ENCODE results near the gene DOK7. TPM values are rescaled to one million over a fixed set of nuclear protein-coding genes. Genes with fewer than 3 reads are reported as not detected.

DOK7 gene
- polyA plus RNA-seq, 3 donors = not detected

- H3K27ac ChIP-seq (ENCODE audit: low read depth in 1 of 2, low read length in 2 of 2) = peak overlapping the region in 1 of 2 donors; percentile 55
- H3K9ac ChIP-seq (ENCODE audit: insufficient read depth, low read length, poor library complexity, severe bottlenecking) = no peak overlapping the region
- no peaks in the 10 kb centered on the region for H3K9me3 ChIP-seq (replicated peaks in 1 of 2; ENCODE audit: control insufficient read depth in 1 of 2, insufficient read depth in 1 of 2, low read length in 2 of 2)
- Mint-ChIP-seq H3K4me1 (peaks cover 10% of the 10 kb centered on the region), H3K27me3 (ENCODE audit: low read depth in 3 of 3) (peaks cover 0 to 8% (median 0%) of the 10 kb centered on the region in 3 donors), H3K36me3 (peaks cover 30 to 34% of the 10 kb centered on the region in 2 donors), H3K9me3 (peaks cover 0 to 3% (median 0%) of the 10 kb centered on the region in 7 donors), H3K4me3 (peak overlapping the region in 1 of 2 donors; percentile 39), H3K27ac (peak overlapping the region; percentile 42 to 83 (median 56))
- H3K36me3 ChIP-seq (replicated peaks in 1 of 2; ENCODE audit: control insufficient read depth in 1 of 2, insufficient read depth in 2 of 2, low read length in 2 of 2) = peaks cover 12 to 18% of the 10 kb centered on the region in 2 donors
- 62% methylated on average over 28 of the region's 37 CpGs for WGBS (ENCODE audit: insufficient coverage)
- peak; percentile 61 to 69 (median 67) for DNase-seq
- H3K4me3 ChIP-seq (replicated peaks in 1 of 3; ENCODE audit: low read depth in 2 of 3, low read length in 3 of 3) = no peak overlapping the region
- intact Hi-C loops (cut with micrococcal nuclease) = no loop called here
- no peak for TF ChIP-seq CTCF (IDR thresholded peaks at IDR 0.05)
- peak overlapping the region; percentile 21 for H3K4me2 ChIP-seq (replicated peaks; ENCODE audit: extremely low read depth, low read length, poor library complexity, severe bottlenecking)
- H2AFZ ChIP-seq (ENCODE audit: insufficient read depth, low read depth, low read length, poor library complexity, severe bottlenecking) = peak overlapping the region; percentile 26
- H3K4me1 ChIP-seq (ENCODE audit: control insufficient read depth in 1 of 2, insufficient read depth in 2 of 2, low read length in 2 of 2) = peaks cover 11 to 13% of the 10 kb centered on the region in 2 donors
- H4K20me1 ChIP-seq (ENCODE audit: insufficient read depth, low read length) = no peaks in the 10 kb centered on the region
- H3K27me3 ChIP-seq (ENCODE audit: control insufficient read depth in 2 of 2, insufficient read depth in 2 of 2, low read length in 2 of 2) = no peaks in the 10 kb centered on the region
- H3K79me2 ChIP-seq (ENCODE audit: insufficient read depth, low read length) = no peaks in the 10 kb centered on the region
Observed at GRCh38 chr4:3414421-3415279, 48.5 kb upstream of the DOK7 start.

- 95% methylated on average over 27 of the region's 33 CpGs for WGBS (ENCODE audit: insufficient coverage)
- H3K79me2 ChIP-seq (ENCODE audit: insufficient read depth, low read length) = no peaks in the 10 kb centered on the region
- no peak overlapping the region for H3K9ac ChIP-seq (ENCODE audit: insufficient read depth, low read length, poor library complexity, severe bottlenecking)
- no peak overlapping the region for H2AFZ ChIP-seq (ENCODE audit: insufficient read depth, low read depth, low read length, poor library complexity, severe bottlenecking)
- intact Hi-C loops (cut with micrococcal nuclease) = no loop called here
- no peak overlapping the region for H3K27ac ChIP-seq (ENCODE audit: low read depth in 1 of 2, low read length in 2 of 2)
- Mint-ChIP-seq H3K9me3 (peaks cover 0 to 3% (median 0%) of the 10 kb centered on the region in 7 donors), H3K27me3 (ENCODE audit: low read depth in 3 of 3) (peaks cover 0 to 8% (median 0%) of the 10 kb centered on the region in 3 donors), H3K27ac (peak overlapping the region in 1 of 7 donors; percentile 10), H3K36me3 (peaks cover 30 to 34% of the 10 kb centered on the region in 2 donors), H3K4me3 (no peak overlapping the region), H3K4me1 (peaks cover 10% of the 10 kb centered on the region)
- no peaks in the 10 kb centered on the region for H3K9me3 ChIP-seq (replicated peaks in 1 of 2; ENCODE audit: control insufficient read depth in 1 of 2, insufficient read depth in 1 of 2, low read length in 2 of 2)
- no peak overlapping the region for H3K4me2 ChIP-seq (replicated peaks; ENCODE audit: extremely low read depth, low read length, poor library complexity, severe bottlenecking)
- peaks cover 11 to 13% of the 10 kb centered on the region in 2 donors for H3K4me1 ChIP-seq (ENCODE audit: control insufficient read depth in 1 of 2, insufficient read depth in 2 of 2, low read length in 2 of 2)
- peaks cover 12 to 18% of the 10 kb centered on the region in 2 donors for H3K36me3 ChIP-seq (replicated peaks in 1 of 2; ENCODE audit: control insufficient read depth in 1 of 2, insufficient read depth in 2 of 2, low read length in 2 of 2)
- H4K20me1 ChIP-seq (ENCODE audit: insufficient read depth, low read length) = no peaks in the 10 kb centered on the region
- no peak for TF ChIP-seq CTCF (IDR thresholded peaks at IDR 0.05)
- no peak overlapping the region for H3K4me3 ChIP-seq (replicated peaks in 1 of 3; ENCODE audit: low read depth in 2 of 3, low read length in 3 of 3)
- DNase-seq = no peak
- H3K27me3 ChIP-seq (ENCODE audit: control insufficient read depth in 2 of 2, insufficient read depth in 2 of 2, low read length in 2 of 2) = no peaks in the 10 kb centered on the region
Observed at GRCh38 chr4:3415471-3416141, 47.5 kb upstream of the DOK7 start.

Data from CD14-positive monocyte (primary cell).